ENCODE results near the gene CSRNP3.

DNA sequence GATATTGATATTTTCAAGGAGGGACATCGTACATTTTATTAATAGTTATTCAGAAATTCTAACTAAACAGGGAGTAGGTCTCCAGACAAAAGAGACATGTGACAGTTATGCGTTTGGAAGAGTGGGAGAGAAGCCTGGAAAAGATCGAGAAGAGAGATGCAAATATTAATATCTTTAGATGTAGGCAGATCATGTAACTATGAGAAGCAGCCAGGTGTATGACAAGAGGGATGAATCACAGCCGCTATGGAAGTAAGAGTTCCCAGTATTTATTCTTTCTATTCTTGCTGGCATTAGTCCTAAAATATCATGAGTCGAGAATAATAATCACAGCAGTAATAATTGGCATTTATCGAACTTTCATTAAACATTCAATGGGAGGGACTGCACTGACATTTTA, 140.2 kb downstream of the CSRNP3 start:
- no peak for TF ChIP-seq POLR2A (IDR thresholded peaks at IDR 0.05)
- TF ChIP-seq, protein P1, sequence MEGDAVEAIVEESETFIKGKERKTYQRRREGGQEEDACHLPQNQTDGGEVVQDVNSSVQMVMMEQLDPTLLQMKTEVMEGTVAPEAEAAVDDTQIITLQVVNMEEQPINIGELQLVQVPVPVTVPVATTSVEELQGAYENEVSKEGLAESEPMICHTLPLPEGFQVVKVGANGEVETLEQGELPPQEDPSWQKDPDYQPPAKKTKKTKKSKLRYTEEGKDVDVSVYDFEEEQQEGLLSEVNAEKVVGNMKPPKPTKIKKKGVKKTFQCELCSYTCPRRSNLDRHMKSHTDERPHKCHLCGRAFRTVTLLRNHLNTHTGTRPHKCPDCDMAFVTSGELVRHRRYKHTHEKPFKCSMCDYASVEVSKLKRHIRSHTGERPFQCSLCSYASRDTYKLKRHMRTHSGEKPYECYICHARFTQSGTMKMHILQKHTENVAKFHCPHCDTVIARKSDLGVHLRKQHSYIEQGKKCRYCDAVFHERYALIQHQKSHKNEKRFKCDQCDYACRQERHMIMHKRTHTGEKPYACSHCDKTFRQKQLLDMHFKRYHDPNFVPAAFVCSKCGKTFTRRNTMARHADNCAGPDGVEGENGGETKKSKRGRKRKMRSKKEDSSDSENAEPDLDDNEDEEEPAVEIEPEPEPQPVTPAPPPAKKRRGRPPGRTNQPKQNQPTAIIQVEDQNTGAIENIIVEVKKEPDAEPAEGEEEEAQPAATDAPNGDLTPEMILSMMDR (IDR thresholded peaks at IDR 0.05): no peak

All from uterus (tissue), 2 donors.